Fibroblast of pulmonary artery (primary cell): ENCODE results near the gene SMIM5.
A peak's percentile ranks its signal among the peaks of the same experiment; 100 is the strongest.

ENCODE experiments used
- DNase-seq: peaks from one replicate; pipeline ENCODE4 v3.0.0-alpha.2; 2010; ENCODE audit warnings: low read depth
- H3K4me3 ChIP-seq: replicated peaks from 2 replicates; pipeline ENCODE4 v1.5.1; 2011; ENCODE audit warnings: low read depth, mild to moderate bottlenecking, control low read depth, low read length, moderate library complexity
- TF ChIP-seq, protein P1 (sequence below): IDR thresholded peaks from 2 replicates; pipeline ENCODE4 v1.5.1; 2011; ENCODE audit warnings: mild to moderate bottlenecking, control low read depth, low read length, inconsistent platforms; ENCODE audit errors: missing control alignments

The SMIM5 gene

DNA sequence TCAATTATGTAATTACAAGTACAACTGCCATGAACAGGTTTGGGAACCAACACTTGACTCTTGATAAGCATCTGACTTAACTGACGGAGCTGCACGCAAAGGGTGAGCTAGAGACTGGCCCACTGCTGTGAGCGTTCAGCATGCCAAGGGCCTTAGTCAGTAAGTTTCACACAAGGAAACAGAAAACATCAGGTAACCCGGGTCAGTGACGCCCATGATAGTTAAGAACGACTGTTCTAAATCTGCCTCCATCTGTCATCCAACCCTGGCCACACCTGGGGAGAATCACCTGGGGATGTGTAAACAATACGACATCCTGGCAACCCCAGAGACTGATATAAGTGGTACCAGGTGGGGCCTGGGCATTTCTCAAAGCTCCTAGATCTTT lies 12.3 kb downstream of the SMIM5 start:
- H3K4me3 ChIP-seq, result no peak overlapping the region
- peak; percentile 13 for DNase-seq
- TF ChIP-seq, protein P1, sequence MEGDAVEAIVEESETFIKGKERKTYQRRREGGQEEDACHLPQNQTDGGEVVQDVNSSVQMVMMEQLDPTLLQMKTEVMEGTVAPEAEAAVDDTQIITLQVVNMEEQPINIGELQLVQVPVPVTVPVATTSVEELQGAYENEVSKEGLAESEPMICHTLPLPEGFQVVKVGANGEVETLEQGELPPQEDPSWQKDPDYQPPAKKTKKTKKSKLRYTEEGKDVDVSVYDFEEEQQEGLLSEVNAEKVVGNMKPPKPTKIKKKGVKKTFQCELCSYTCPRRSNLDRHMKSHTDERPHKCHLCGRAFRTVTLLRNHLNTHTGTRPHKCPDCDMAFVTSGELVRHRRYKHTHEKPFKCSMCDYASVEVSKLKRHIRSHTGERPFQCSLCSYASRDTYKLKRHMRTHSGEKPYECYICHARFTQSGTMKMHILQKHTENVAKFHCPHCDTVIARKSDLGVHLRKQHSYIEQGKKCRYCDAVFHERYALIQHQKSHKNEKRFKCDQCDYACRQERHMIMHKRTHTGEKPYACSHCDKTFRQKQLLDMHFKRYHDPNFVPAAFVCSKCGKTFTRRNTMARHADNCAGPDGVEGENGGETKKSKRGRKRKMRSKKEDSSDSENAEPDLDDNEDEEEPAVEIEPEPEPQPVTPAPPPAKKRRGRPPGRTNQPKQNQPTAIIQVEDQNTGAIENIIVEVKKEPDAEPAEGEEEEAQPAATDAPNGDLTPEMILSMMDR, result no peak

DNA sequence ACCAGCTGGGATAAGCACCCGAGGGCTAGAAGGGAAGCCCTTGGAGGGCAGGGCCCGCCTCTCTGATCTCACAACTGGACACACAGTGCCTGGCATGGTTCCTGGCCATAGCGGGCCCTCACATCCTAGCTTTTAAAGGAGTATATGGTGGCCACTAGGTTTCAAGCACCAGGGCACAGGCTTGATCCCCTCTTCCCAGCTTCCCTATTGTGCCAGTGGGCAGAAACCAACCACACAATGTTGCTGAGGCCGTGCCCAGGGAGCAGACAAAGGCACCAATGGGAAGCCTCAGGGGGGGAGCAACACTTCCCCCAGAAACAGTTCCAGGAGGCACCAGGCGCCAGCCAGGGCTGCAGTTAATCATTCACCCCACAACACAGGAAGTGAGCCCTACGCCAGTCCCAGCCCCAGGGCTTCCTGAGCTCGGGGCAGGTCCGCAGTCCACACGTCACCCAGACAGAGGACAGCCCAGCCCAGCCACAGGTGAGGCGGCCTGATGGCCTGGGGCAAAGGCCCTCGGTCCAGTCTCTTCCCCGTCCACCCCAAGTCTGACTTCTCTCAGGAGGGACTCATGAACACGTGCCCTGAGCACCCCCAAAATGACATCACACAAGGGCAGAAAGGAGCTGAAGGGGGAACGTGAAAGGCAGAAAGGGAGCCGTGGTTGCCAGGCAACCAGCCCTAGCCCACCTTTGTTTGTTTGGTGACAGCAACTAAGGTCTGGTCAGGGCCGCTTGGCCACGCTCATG lies 12.8 kb downstream of the SMIM5 start:
- no peak overlapping the region for H3K4me3 ChIP-seq
- TF ChIP-seq, protein P1, result no peak
- peak; percentile 18 for DNase-seq

DNA sequence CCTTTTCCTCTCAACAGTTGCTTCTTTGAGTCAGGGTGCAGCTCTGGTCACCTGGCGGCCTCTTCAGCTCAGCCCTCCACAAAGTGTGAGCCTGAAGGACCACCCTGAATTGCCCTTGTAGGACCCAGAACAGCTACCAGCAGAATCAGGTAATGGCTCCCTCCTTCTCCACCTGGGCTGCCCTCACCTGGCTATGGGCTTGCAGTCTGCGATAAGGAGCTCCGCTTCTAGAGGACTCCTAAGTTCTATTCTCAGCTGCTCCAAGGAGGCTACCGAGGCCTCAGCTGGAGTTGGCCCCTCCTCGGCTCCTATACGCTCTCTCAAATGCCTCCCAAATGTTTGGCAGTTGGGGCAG lies 13.4 kb downstream of the SMIM5 start:
- H3K4me3 ChIP-seq, result no peak overlapping the region
- TF ChIP-seq, protein P1, result no peak

DNA sequence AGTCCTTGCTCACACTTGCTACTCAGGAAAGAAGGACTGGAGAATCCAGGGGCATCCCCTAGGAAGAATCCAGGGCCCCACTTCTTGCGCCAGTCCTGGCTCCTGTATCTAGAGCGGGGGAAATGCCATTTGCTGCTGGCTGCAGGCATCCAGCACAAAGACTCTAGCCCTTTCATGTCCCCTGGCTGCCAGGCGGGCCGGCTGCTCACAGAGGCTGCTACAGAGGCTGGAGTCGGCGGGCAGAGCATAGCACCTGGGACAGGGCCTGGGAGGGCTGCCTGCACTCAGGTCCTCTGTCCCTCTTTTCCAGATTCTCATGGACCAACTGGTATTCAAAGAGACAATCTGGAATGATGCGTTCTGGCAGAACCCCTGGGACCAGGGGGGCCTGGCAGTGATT lies 13.8 kb downstream of the SMIM5 start:
- H3K4me3 ChIP-seq, result no peak overlapping the region
- TF ChIP-seq, protein P1, result no peak
- DNase-seq, result no peak

More for the DNA sequence above, 13.4 kb downstream of the SMIM5 start:
- no peak for DNase-seq

DNA sequence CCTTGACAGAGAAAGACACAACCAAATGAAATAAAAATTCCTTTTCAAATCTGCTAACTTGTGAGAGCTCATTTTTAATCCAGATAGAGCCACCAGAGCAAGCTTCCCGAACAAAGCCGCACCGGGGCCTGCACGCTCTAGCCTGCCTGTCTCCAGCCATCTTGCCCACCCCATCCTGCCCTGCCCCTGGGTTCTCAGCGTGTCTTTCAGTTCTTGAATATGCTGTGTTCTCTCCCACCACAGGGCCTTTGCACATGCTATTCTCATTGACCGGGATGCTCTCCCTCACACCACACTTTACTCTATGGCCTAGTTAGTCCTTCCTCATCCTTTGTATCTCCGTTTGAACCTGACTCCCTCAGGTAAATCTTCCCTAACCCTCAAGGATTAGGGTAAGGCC lies 14.7 kb downstream of the SMIM5 start:
- DNase-seq, result no peak
- TF ChIP-seq, protein P1, result no peak
- H3K4me3 ChIP-seq, result no peak overlapping the region

DNA sequence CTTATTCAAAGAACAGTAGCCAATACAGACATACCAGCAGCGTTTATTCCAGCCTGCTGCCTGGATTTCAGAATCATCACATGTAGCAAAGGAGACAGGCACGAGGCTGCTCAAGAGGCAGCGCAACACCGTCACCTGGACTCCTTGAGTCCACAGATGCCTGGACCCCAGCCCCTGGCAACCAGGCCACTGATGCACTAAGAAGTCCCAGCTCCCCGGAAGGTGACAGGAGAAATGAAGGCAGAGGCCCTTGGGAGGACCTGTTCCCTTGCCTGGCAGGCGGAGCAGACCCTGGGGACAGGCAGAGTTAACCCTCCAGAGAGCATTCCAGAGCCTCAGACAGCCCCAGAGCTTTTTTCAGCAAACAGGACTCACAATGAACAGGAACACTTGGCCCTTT lies 16.5 kb downstream of the SMIM5 start:
- TF ChIP-seq, protein P1, result no peak
- no peak for DNase-seq
- H3K4me3 ChIP-seq, result no peak overlapping the region

DNA sequence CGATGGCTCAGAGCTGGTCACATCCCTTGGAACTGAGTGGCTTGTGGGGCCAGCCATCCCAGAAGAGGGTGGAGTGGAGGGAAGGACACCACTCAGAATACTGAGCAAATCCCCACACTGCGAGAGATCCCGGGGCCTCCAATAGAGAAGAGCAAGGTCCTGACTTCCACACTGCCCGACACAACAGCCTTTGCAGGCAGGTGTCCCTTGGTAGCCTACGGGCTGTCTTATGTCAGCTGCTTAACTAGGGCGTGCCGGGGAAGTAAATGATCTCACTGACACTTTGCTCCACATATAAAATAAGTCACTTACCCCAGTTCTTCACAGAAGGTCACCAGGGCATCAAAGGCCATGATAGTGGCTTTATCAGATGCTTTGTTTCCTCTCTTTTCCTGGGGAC lies 17.6 kb downstream of the SMIM5 start:
- TF ChIP-seq, protein P1, result no peak
- H3K4me3 ChIP-seq, result no peak overlapping the region
- DNase-seq, result no peak
